ENCODE data around the gene ECM2. TPM values are rescaled to one million over a fixed set of nuclear protein-coding genes. Genes with fewer than 3 reads are reported as not detected.

The ECM2 gene
- total RNA-seq (2021) = not detected in 2 replicates
- long read RNA-seq = 0 reads

- Histone ChIP-seq H2BK20ac (ENCODE audit: low read depth, low read length, poor library complexity, severe bottlenecking) (no peak within 1 kb of the TSS), H4K20me1 (ENCODE audit: control insufficient read depth, insufficient read depth, insufficient read length) (no peaks in the 10 kb centered on the region), H4K91ac (ENCODE audit: insufficient read length, low read depth, low read length) (no peak within 1 kb of the TSS), H2BK120ac (ENCODE audit: low read depth, low read length, poor library complexity, severe bottlenecking) (no peak within 1 kb of the TSS), H2BK12ac (ENCODE audit: insufficient read length, low read depth, low read length) (no peak within 1 kb of the TSS), H3K9ac (ENCODE audit: extremely low read depth, insufficient read length, low read length) (no peak within 1 kb of the TSS), H3K4ac (ENCODE audit: low read depth, low read length) (no peak within 1 kb of the TSS), H3K4me1 (ENCODE audit: insufficient read depth, low read length) (no peaks in the 10 kb centered on the region), H3K27me3 (ENCODE audit: insufficient read depth, low read length) (no peaks in the 10 kb centered on the region), H3K27ac (ENCODE audit: insufficient read length, low read depth, low read length) (no peak within 1 kb of the TSS), H2BK15ac (ENCODE audit: low read depth, low read length) (no peak within 1 kb of the TSS), H3K9me3 (ENCODE audit: control insufficient read depth, low read depth, low read length) (no peaks in the 10 kb centered on the region), H3K4me2 (ENCODE audit: insufficient read depth, insufficient read length, low read length) (no peak within 1 kb of the TSS), H3K79me1 (ENCODE audit: insufficient read depth, low read depth, low read length, poor library complexity, severe bottlenecking) (no peaks in the 10 kb centered on the region), H3K23ac (ENCODE audit: insufficient read length, low read depth, low read length) (no peak within 1 kb of the TSS), H3K14ac (ENCODE audit: insufficient read depth, low read length) (no peak within 1 kb of the TSS), H3K18ac (ENCODE audit: insufficient read length, low read depth, low read length) (no peak within 1 kb of the TSS), H2AK5ac (ENCODE audit: insufficient read length, low read length) (no peak within 1 kb of the TSS), H3K56ac (ENCODE audit: insufficient read length, low read depth, low read length) (no peak within 1 kb of the TSS), H2BK5ac (ENCODE audit: insufficient read length, low read length) (no peak within 1 kb of the TSS), H2AFZ (ENCODE audit: low read length) (no peak within 1 kb of the TSS), H3T11ph (ENCODE audit: low read length) (no peak within 1 kb of the TSS), H4K8ac (replicated peaks; ENCODE audit: insufficient read length, low read depth, low read length) (no peak within 1 kb of the TSS), H3K23me2 (ENCODE audit: insufficient read length, low read depth, low read length, poor library complexity, severe bottlenecking) (no peaks in the 10 kb centered on the region), H3K79me2 (ENCODE audit: insufficient read depth, low read length) (no peaks in the 10 kb centered on the region), H4K5ac (ENCODE audit: insufficient read length, low read depth, low read length) (no peak within 1 kb of the TSS)
- Mint-ChIP-seq H3K4me1 (peaks cover 0 to 13% of the 10 kb centered on the region in 2 experiments; a peak in 2 of 4 replicates), H3K36me3 (ENCODE audit: insufficient read depth in 1 of 3, low read depth in 3 of 3) (no peaks in the 10 kb centered on the region), H3K4me3 (no peak within 1 kb of the TSS), H3K9me3 (no peaks in the 10 kb centered on the region), H3K27me3 (ENCODE audit: low read depth) (no peaks in the 10 kb centered on the region), H3K27ac (peak within 1 kb of the TSS in 2 of 3 experiments; percentile 36 to 77; a peak in 3 of 7 replicates)
- TF ChIP-seq CTCF (conservative IDR thresholded peaks at IDR 0.05) = no peak
- WGBS (ENCODE audit: extremely low coverage, insufficient read length, low lambda C conversion rate) = no CpG with 5 or more reads among the region's 7 CpGs
- no peak for DNase-seq
Observed at GRCh38 chr9:92535940-92536850, at the start of gene ECM2. Gene ECM2 (minus strand): TSS chr9:92535990. CDS start chr9:92522866, 13,124 bp downstream.
